K562 (cell line): ENCODE results near the gene FRMD1. TPM values are rescaled to one million over a fixed set of nuclear protein-coding genes. Genes with fewer than 3 reads are reported as not detected.

Source experiments
- ATAC-seq: fragments of 200-7000 bp; cut with Tn5 transposase; 3 replicates; pipeline ENCODE4 v1.9.1; 2020; ENCODE audit warnings: moderate library complexity
- BruUV-seq: library from RNA; stranded (reverse); fragments of 400-500 nt; replicated peaks from 2 replicates; lab custom pipeline; 2021; lab: Mats Ljungman, UMichigan
- CTCF ChIA-PET: fragments of 300-600 bp; formaldehyde crosslinking; extraction: SDS; loops from one replicate; lab custom pipeline; 2021; ENCODE audit warnings: low intra/inter-chr PET ratio; lab: Yijun Ruan, JAX
- POLR2A ChIA-PET: fragments of 300-600, 350-650 bp; sonication (Branson Sonifier 250); formaldehyde crosslinking; extraction: SDS; loops from one replicate; lab custom pipeline; 2021; ENCODE audit warnings: antibody characterized with exemption, inconsistent platforms; lab: Yijun Ruan, JAX
- DNase-seq, 4 experiments: peaks; one replicate each; pipeline versions ENCODE4 v3.0.0 to v3.0.0-alpha.2; 2011 to 2018; ENCODE audit warnings: low spot score in 3 of 4, mixed read lengths in 3 of 4; ENCODE audit errors: extremely low read depth in 1 of 4
- FAIRE-seq: peaks from 2 replicates; lab custom pipeline; 2011; peaks lifted over from hg19 to GRCh38; lab: Jason Lieb, UNC
- H2AFZ ChIP-seq: 2 replicates; pipeline ENCODE4 v1.6.0; 2011; ENCODE audit warnings: low read depth, low read length, control low read depth, inconsistent platforms
- H3K27ac ChIP-seq: fragments of 200-600 bp; 3 replicates; pipeline ENCODE4 v1.8.0; 2011; ENCODE audit warnings: low read depth, mild to moderate bottlenecking, control low read depth, inconsistent platforms, low read length, moderate library complexity, mixed read lengths; ENCODE audit errors: extremely low read depth
- H3K27me3 ChIP-seq, 2 experiments: fragments of 300-600 bp in 1 of 2; 2 replicates in 1 of 2; 3 replicates in 1 of 2; pipeline versions ENCODE4 v1.6.0 to v1.8.0; 2011; ENCODE audit warnings: inconsistent platforms in 2 of 2, low read length in 2 of 2, mild to moderate bottlenecking in 1 of 2, mixed read lengths in 1 of 2, moderate library complexity in 1 of 2; ENCODE audit not compliant: control insufficient read depth in 2 of 2, insufficient read depth in 2 of 2
- H3K36me3 ChIP-seq: fragments of 300-600 bp; 3 replicates; pipeline ENCODE4 v1.8.0; 2011; ENCODE audit warnings: mild to moderate bottlenecking, low read length, inconsistent platforms; ENCODE audit not compliant: control insufficient read depth, insufficient read depth
- H3K4me1 ChIP-seq, 2 experiments: fragments of 200-600 bp in 1 of 2; replicated peaks in 1 of 2; 2 replicates in 1 of 2; 3 replicates in 1 of 2; pipeline versions ENCODE4 v1.5.1 to v1.8.0; 2011; ENCODE audit warnings: inconsistent platforms in 2 of 2, low read length in 2 of 2, mild to moderate bottlenecking in 1 of 2, mixed read lengths in 1 of 2, moderate library complexity in 1 of 2; ENCODE audit not compliant: control insufficient read depth in 2 of 2, insufficient read depth in 2 of 2
- H3K4me2 ChIP-seq: 2 replicates; pipeline ENCODE4 v1.6.1; 2011; ENCODE audit warnings: low read length, control low read depth, inconsistent platforms, mixed read lengths; ENCODE audit not compliant: insufficient read depth
- H3K4me3 ChIP-seq: fragments of 200-600 bp; sonication (generic), shearing (Covaris generic); 2 replicates; pipeline ENCODE4 v1.5.1; 2016; ENCODE audit warnings: control low read depth, inconsistent platforms
- H3K79me2 ChIP-seq: fragments of 200-600 bp; 3 replicates; pipeline ENCODE4 v1.8.0; 2011; ENCODE audit warnings: low read length, inconsistent platforms; ENCODE audit not compliant: control insufficient read depth, insufficient read depth
- H3K9ac ChIP-seq, 2 experiments: 2 replicates each; pipeline versions ENCODE4 v1.6.0 to v1.6.1; 2011; ENCODE audit warnings: low read depth in 2 of 2, low read length in 2 of 2, control low read depth in 1 of 2, inconsistent platforms in 1 of 2, mild to moderate bottlenecking in 1 of 2, mixed read lengths in 1 of 2; ENCODE audit not compliant: insufficient read depth in 1 of 2
- H3K9me1 ChIP-seq: one replicate; pipeline ENCODE4 v1.6.0; 2011; ENCODE audit warnings: inconsistent platforms, mild to moderate bottlenecking, low read length, moderate library complexity; ENCODE audit not compliant: control insufficient read depth, insufficient read depth
- H3K9me3 ChIP-seq: replicated peaks from 2 replicates; pipeline ENCODE4 v1.5.1; 2011; ENCODE audit warnings: low read depth, low read length, inconsistent platforms; ENCODE audit not compliant: control insufficient read depth, insufficient read depth
- H4K20me1 ChIP-seq: replicated peaks from 2 replicates; pipeline ENCODE4 v1.6.1; 2011; ENCODE audit warnings: low read length, inconsistent platforms, mixed read lengths; ENCODE audit not compliant: control insufficient read depth, insufficient read depth
- CEBPZ ChIP-seq: fragments of 150-350 bp; IDR thresholded peaks from 2 replicates; pipeline ENCODE4 v1.6.1; 2014; ENCODE audit warnings: low read depth, mild to moderate bottlenecking, low read length, borderline replicate concordance
- CREBBP ChIP-seq: IDR thresholded peaks from one replicate; pipeline ENCODE4 v1.6.1; 2012; ENCODE audit warnings: low read depth, mild to moderate bottlenecking, control low read depth, inconsistent platforms, low read length
- FIP1L1 ChIP-seq: fragments of 200-400 bp; formaldehyde crosslinking; IDR thresholded peaks from 2 replicates; pipeline ENCODE4 v1.6.1; 2018; ENCODE audit warnings: mild to moderate bottlenecking, low read depth, low read length; ENCODE audit not compliant: poor library complexity, severe bottlenecking
- FOXJ3 ChIP-seq: sonication (generic); formaldehyde crosslinking; IDR thresholded peaks from 2 replicates; pipeline ENCODE4 v1.4.0; 2020; ENCODE audit warnings: mild to moderate bottlenecking, missing genetic modification reagents
- FOXM1 ChIP-seq, 2 experiments: fragments of 450-650 bp in 1 of 2; sonication (generic) in 1 of 2; formaldehyde crosslinking in 1 of 2; IDR thresholded peaks; 2 replicates each; pipeline versions ENCODE4 v1.6.1 to v1.9.0; 2017 to 2022; ENCODE audit warnings: low read depth in 2 of 2, mild to moderate bottlenecking in 2 of 2, missing genetic modification reagents in 1 of 2, moderate library complexity in 1 of 2
- HCFC1 ChIP-seq: IDR thresholded peaks from 2 replicates; pipeline ENCODE4 v1.6.1; 2012; ENCODE audit warnings: low read depth, low read length, improper control_type of control experiment
- KHSRP ChIP-seq: fragments of 450-650 bp; IDR thresholded peaks from 2 replicates; pipeline ENCODE4 v1.6.1; 2017
- MXI1 ChIP-seq: IDR thresholded peaks from 2 replicates; pipeline ENCODE4 v1.6.1; 2011; ENCODE audit warnings: low read depth, mild to moderate bottlenecking, improper control_type of control experiment, low read length
- NFE2L1 ChIP-seq: fragments of 450-650 bp; IDR thresholded peaks from 2 replicates; pipeline ENCODE4 v1.6.1; 2016; ENCODE audit warnings: missing genetic modification characterization, low read depth, mild to moderate bottlenecking, missing compliant biosample characterization, moderate library complexity, borderline replicate concordance
- POLR2B ChIP-seq: fragments of 450-650 bp; IDR thresholded peaks from 2 replicates; pipeline ENCODE4 v1.6.1; 2018; ENCODE audit warnings: low read depth; ENCODE audit not compliant: partially characterized antibody
- SREBF1 ChIP-seq: fragments of 150-350 bp; IDR thresholded peaks from 2 replicates; pipeline ENCODE4 v1.6.1; 2014; ENCODE audit warnings: antibody characterized with exemption, low read depth, low read length, borderline replicate concordance
- TBP ChIP-seq: optimal IDR thresholded peaks from 2 replicates; pipeline ENCODE3; 2011; ENCODE audit warnings: low read depth, low read length, improper control_type of control experiment
- WGBS: fragments of 100-300 bp; shearing (Covaris generic); methylation state at CpG from one replicate; pipeline ENCODE4 v1.1.6; 2016; ENCODE audit warnings: low coverage, mixed read lengths; ENCODE audit not compliant: insufficient coverage; ENCODE audit errors: missing lambda C conversion rate; 5-methylcytosine and 5-hydroxymethylcytosine counted together
- in situ Hi-C: fragments of 300-500 bp; cut with MboI; formaldehyde crosslinking; loops from 4 replicates; pipeline ENCODE4 v1.15.0; 2018; ENCODE audit warnings: inconsistent platforms, mixed read lengths
- intact Hi-C: fragments of 100-400 bp; cut with micrococcal nuclease; formaldehyde crosslinking; loops from 2 replicates; pipeline ENCODE4 v1.14.2; 2022
- polyA plus RNA-seq, 8 experiments: library from polyadenylated mRNA; depleted of rRNA in 4 of 8; stranded (reverse) in 5 of 8; unstranded in 3 of 8; fragments of >200 nt; fragmentation: Nextera tagmentation in 2 of 8; fragmentation: Illumina TruSeq in 1 of 8; extraction: Ambion mirVana in 2 of 8; extraction: Trizol in 1 of 8; gene quantifications; 2 replicates each; pipeline versions ENCODE4 v1.2.1 to v1.2.3, GENCODE V29; 2011 to 2014; ENCODE audit warnings: inconsistent platforms in 1 of 8, missing spikeins in 1 of 8
- total RNA-seq, 7 experiments: library from RNA; depleted of rRNA in 6 of 7; stranded (reverse); fragments of >200 nt in 6 of 7; fragmentation: Illumina TruSeq in 2 of 7; extraction: Trizol in 2 of 7; gene quantifications; 2 replicates each; pipeline versions ENCODE4 v1.2.1 to v1.2.3, GENCODE V29; 2011 to 2021; ENCODE audit warnings: low replicate concordance in 1 of 7

FRMD1 gene
- total and polyA plus RNA-seq, 9 of the 15 experiments (the other 6 are each of a cell fraction or from before 2014, with no cell fraction given), result 0.01 to 0.04 (median 0.01) TPM; not detected in 6

DNA sequence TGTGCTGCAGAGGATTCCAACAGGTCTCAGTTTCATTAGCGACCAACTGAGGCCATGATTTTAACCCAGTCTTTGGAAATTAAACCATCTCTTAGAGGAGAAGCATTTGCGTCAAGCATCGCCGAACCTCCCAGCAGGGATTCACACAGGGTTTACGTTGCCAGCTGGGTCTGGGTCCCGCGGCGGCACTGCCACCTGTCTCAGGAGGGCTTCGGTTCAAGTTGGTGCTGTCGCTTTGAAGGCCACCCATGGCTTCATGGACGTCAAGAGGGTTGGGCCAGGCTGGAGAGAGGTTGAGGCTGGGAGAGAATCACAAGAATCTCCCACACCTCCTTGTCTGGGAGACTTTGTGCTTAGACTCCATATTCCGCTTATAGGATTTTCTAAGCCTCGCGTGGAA lies 43.0 kb upstream of the FRMD1 start:
- intact Hi-C loops, result no loop called here
- no peak overlapping the region for H3K4me3 ChIP-seq
- CTCF ChIA-PET, result no interaction called here
- no peak overlapping the region for H3K27ac ChIP-seq
- TF ChIP-seq POLR2B, result no peak
- H3K9me3 ChIP-seq, result no peaks in the 10 kb centered on the region
- in situ Hi-C loops, result no loop called here
- POLR2A ChIA-PET, result no interaction called here
- no TSS peak for BruUV-seq
- DNase-seq (no peak), FAIRE-seq (no peak), ATAC-seq (no peak)
- H3K79me2 ChIP-seq, result no peaks in the 10 kb centered on the region
- H3K4me2 ChIP-seq, result no peak overlapping the region
- no peaks in the 10 kb centered on the region for H3K36me3 ChIP-seq
- H3K27me3 ChIP-seq, result peaks cover 22 to 69% of the 10 kb centered on the region in 2 experiments
- no peaks in the 10 kb centered on the region; the same call in 1 of the 2 replicates for H4K20me1 ChIP-seq
- H3K9ac ChIP-seq, result no peak overlapping the region
- no peaks in the 10 kb centered on the region for H3K9me1 ChIP-seq
- 5% methylated on average over 14 of the region's 14 CpGs for WGBS
- no peak overlapping the region for H2AFZ ChIP-seq
- H3K4me1 ChIP-seq, result no peaks in the 10 kb centered on the region; a peak in 2 of 5 replicates

DNA sequence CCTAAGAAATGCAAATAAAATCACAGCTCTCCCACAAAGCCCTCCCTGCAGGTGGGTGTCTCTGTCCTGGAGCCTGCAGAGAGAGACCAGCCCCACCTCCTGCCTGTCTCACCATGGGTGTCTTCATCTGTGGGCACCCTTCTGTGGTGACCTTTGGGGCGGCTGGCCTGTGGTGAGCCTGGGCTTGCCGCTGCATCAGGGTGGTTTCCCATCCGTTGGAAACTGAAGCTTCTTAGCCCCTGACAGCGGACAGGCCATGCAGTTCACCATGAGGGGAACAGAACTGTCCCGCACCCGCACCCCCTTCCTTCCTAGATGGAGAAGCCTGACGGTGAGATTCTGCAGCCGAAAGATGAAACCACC lies 42.3 kb upstream of the FRMD1 start:
- H3K4me3 ChIP-seq, result no peak overlapping the region
- ChIA-PET POLR2A (no interaction called here), CTCF (no interaction called here)
- no peak overlapping the region for H2AFZ ChIP-seq
- no peaks in the 10 kb centered on the region for H3K79me2 ChIP-seq
- DNase-seq, result no peak
- H3K27ac ChIP-seq, result no peak overlapping the region
- no peak overlapping the region for H3K9ac ChIP-seq
- no peaks in the 10 kb centered on the region; a peak in 2 of 5 replicates for H3K4me1 ChIP-seq
- FAIRE-seq, result no peak
- H4K20me1 ChIP-seq, result no peaks in the 10 kb centered on the region; the same call in 1 of the 2 replicates
- in situ Hi-C loops, result no loop called here
- no peak overlapping the region for H3K4me2 ChIP-seq
- peaks cover 16 to 69% of the 10 kb centered on the region in 2 experiments; a peak in 4 of 5 replicates for H3K27me3 ChIP-seq
- H3K36me3 ChIP-seq, result no peaks in the 10 kb centered on the region
- H3K9me3 ChIP-seq, result no peaks in the 10 kb centered on the region
- TF ChIP-seq TBP (no peak), NFE2L1 (tag) (no peak), FOXJ3 (no peak), KHSRP (no peak), MXI1 (no peak), SREBF1 (no peak), FIP1L1 (no peak), CEBPZ (no peak), FOXM1 (IDR thresholded peaks at IDR 0.05; ENCODE audit: low read depth) (no peak), FOXM1 (CRISPR knock-in tag; IDR thresholded peaks at IDR 0.05; ENCODE audit: low read depth) (no peak), CREBBP (no peak), HCFC1 (no peak)
- no peak for ATAC-seq
- no TSS peak for BruUV-seq
- H3K9me1 ChIP-seq, result no peaks in the 10 kb centered on the region
- 0% methylated on average over 8 of the region's 8 CpGs for WGBS
- intact Hi-C loops, result no loop called here
